GM12865 (cell line): Measurements from ENCODE around the gene PRSS12.

ENCODE experiments used
- DNase-seq: peaks from one replicate; pipeline ENCODE4 v3.0.0; 2010; ENCODE audit warnings: low read depth
- H3K4me3 ChIP-seq: 2 replicates; pipeline ENCODE4 v1.5.1; 2011; ENCODE audit warnings: mild to moderate bottlenecking, low read depth, low read length, control low read depth
- CTCF ChIP-seq: IDR thresholded peaks from 2 replicates; pipeline ENCODE4 v1.5.1; 2011; ENCODE audit warnings: low read length, control low read depth, low read depth, inconsistent platforms; ENCODE audit not compliant: insufficient read depth; ENCODE audit errors: missing control alignments

Gene PRSS12

GRCh38 chr4:118281611-118282442 is 71.0 kb downstream of the PRSS12 start:
- no peak for TF ChIP-seq CTCF
- no peak overlapping the region for H3K4me3 ChIP-seq
- peak; percentile 46 for DNase-seq

DNA sequence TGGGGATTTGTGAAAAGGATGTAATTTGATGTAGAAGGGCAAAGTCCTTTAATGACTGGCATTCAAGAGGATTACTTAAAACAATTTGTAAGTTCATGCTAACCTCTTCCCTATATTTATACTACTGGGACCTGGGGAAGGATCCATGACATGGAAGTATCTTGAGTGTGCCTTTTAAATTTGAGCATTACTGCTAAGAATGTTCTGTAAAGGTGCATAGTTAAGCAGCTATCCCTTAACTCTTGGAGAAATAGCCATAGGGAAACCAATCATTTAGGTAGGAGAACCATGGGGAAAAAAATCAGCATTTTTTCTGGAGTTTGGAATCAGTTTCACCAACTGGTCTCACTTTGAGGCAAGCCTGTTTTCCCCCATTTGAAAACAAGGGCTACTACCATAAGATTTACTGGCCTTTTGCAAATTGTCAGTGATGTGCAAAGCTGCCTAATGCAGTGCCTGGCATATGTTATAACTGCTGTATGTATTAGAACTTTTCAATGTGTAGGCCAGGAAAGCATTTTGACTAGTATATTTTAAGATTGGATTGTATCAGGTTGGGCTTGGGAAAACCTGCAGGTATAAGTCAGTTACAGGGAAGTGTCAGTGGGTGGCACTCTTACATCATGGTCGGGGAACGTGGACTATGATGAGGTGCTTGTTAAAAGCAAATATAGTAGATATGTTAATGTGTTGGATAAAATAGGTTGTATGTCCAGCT is 72.1 kb downstream of the PRSS12 start:
- TF ChIP-seq CTCF, result peak; percentile 64
- DNase-seq, result peak; percentile 74
- H3K4me3 ChIP-seq, result peak overlapping the region; percentile 64

GRCh38 chr4:118279920-118280432 is 72.8 kb downstream of the PRSS12 start:
- DNase-seq, result peak; percentile 18
- TF ChIP-seq CTCF, result no peak
- peak overlapping the region; percentile 64 for H3K4me3 ChIP-seq

DNA sequence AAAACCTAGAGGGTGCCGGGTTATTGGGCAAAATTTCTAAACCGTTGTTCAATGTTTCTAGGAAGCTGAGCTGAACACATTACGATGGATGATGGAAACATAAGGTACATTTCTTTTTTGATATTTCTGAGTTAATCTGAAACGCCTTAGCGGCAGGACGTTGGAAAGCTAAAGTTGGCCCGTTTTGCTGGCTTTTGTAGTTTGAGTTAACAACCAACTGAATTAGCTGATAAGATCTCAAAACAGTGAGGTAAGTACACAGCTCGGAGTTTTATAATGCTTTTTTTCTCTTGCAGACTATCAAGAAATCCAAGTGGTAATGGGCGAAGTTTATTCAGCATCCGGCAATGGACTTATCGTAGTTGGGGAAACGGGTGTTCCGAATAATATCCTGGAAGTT is 73.5 kb downstream of the PRSS12 start:
- peak; percentile 19 for DNase-seq
- no peak for TF ChIP-seq CTCF
- H3K4me3 ChIP-seq, result peak overlapping the region; percentile 64

DNA sequence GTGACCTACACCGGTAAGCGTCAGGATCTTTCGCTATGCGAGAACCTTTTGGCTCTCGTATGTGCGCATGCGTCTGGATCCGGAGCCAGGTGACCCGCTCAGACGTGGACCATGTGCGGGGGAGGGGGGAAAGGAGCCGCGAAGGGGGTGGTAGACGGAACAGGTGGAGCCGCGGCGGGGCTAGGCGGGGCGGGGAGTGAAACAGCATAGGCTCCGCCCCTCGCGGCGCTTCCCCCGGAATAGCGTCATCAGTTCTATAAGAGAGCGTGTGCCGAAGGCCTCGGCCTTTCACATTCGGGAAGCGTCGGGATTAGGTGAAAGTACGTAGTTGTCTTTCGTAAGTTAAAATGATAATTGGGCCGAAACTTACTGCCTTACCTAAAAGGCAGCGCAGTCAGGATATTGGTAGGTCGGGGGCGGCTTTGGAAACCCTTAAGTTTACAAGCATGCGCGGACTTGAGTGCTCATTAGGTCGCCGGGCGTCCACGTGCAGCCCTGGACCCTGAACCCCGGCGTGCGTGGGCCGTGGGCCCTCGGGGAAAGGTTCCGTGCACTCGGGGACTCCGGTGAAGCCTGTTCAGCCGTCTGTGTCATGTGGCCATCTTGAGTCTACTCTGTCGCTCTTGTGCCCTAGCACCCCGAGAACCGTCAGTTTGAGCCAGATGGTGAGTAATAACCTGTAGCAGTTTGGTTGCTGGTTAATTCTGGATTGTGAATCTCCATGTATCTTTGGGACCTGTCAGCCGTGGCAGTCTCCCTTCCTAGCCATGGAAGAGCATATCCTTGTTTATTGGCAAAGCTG is 74.1 kb downstream of the PRSS12 start:
- peak; percentile 99 for DNase-seq
- no peak for TF ChIP-seq CTCF
- H3K4me3 ChIP-seq, result peak overlapping the region; percentile 64

GRCh38 chr4:118277243-118277642 is 75.6 kb downstream of the PRSS12 start:
- peak; percentile 22 for DNase-seq
- H3K4me3 ChIP-seq, result peak overlapping the region; percentile 64
- TF ChIP-seq CTCF, result no peak
